ENCODE data around the gene TRMT6.

The TRMT6 gene

GRCh38 chr20:5967469-5967868, 17.1 kb upstream of the TRMT6 start:
- TF ChIP-seq, protein P1, sequence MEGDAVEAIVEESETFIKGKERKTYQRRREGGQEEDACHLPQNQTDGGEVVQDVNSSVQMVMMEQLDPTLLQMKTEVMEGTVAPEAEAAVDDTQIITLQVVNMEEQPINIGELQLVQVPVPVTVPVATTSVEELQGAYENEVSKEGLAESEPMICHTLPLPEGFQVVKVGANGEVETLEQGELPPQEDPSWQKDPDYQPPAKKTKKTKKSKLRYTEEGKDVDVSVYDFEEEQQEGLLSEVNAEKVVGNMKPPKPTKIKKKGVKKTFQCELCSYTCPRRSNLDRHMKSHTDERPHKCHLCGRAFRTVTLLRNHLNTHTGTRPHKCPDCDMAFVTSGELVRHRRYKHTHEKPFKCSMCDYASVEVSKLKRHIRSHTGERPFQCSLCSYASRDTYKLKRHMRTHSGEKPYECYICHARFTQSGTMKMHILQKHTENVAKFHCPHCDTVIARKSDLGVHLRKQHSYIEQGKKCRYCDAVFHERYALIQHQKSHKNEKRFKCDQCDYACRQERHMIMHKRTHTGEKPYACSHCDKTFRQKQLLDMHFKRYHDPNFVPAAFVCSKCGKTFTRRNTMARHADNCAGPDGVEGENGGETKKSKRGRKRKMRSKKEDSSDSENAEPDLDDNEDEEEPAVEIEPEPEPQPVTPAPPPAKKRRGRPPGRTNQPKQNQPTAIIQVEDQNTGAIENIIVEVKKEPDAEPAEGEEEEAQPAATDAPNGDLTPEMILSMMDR (IDR thresholded peaks at IDR 0.05; ENCODE audit: borderline replicate concordance, insufficient read depth, low read depth, low read length): no peak
- H3K4me3 ChIP-seq (ENCODE audit: low read depth, low read length): no peak overlapping the region

- H3K4me3 ChIP-seq (ENCODE audit: low read depth, low read length): peak overlapping the region; percentile 71
- TF ChIP-seq, protein P1 (IDR thresholded peaks at IDR 0.05; ENCODE audit: borderline replicate concordance, insufficient read depth, low read depth, low read length): no peak
Observed at GRCh38 chr20:5949943-5950270, 426 bp downstream of the TRMT6 start.

DNA sequence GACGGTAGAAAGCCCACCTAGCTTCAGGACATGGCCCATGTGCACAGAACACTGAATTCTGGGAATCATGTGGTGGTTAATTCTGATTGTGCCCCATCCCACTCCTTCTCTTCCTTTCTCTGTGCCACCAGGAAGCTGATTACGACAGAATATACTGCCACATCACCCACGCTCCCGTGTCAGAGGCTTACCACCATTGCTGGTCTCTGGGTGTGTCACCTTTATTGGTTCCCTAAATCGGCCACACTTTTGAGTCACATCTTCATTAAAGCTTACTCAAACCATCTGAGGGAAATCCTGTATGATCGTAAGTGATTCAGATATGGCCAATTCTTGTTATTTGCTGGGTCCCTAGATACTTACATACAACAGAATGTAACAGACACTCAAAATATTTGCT, 3.1 kb downstream of the TRMT6 start:
- H3K4me3 ChIP-seq (ENCODE audit: low read depth, low read length): no peak overlapping the region
- TF ChIP-seq, protein P1 (IDR thresholded peaks at IDR 0.05; ENCODE audit: borderline replicate concordance, insufficient read depth, low read depth, low read length): no peak

GRCh38 chr20:5945963-5946362, 4.4 kb downstream of the TRMT6 start:
- TF ChIP-seq, protein P1 (IDR thresholded peaks at IDR 0.05; ENCODE audit: borderline replicate concordance, insufficient read depth, low read depth, low read length): no peak
- no peak overlapping the region for H3K4me3 ChIP-seq (ENCODE audit: low read depth, low read length)

DNA sequence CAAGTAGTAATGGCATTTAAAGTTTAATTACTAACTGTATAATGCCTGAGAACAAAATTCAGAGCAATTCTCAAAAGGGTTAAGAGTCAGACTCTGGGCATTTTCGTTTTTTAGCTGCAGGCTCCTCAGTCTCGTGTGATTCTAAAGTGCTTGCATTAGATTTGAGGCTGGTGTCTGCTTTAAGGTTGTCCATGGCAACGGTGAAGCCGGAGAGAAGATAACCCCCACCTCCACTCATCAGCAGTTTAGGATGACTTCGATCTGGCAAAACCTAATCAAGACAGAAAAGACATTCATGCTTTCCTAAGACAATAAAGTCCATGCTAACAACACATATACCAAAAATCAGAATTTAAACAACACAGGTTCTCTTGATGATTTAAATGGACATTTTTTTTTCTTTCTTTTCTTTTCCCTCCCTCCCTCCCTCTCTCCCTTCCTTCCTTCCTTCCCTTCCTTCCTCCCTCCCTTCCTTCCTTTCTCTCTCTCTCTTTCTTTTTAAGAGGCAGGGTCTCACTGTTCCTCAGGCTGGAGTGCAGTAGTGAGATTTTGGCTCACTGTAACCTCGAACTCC, 11.8 kb downstream of the TRMT6 start:
- TF ChIP-seq, protein P1 (IDR thresholded peaks at IDR 0.05; ENCODE audit: borderline replicate concordance, insufficient read depth, low read depth, low read length): no peak
- no peak overlapping the region for H3K4me3 ChIP-seq (ENCODE audit: low read depth, low read length)

- TF ChIP-seq, protein P1 (IDR thresholded peaks at IDR 0.05; ENCODE audit: borderline replicate concordance, insufficient read depth, low read depth, low read length): no peak
- no peak overlapping the region for H3K4me3 ChIP-seq (ENCODE audit: low read depth, low read length)
Observed at GRCh38 chr20:5936238-5936637, 14.1 kb downstream of the TRMT6 start.

- TF ChIP-seq, protein P1 (IDR thresholded peaks at IDR 0.05; ENCODE audit: borderline replicate concordance, insufficient read depth, low read depth, low read length): no peak
- H3K4me3 ChIP-seq (ENCODE audit: low read depth, low read length): no peak overlapping the region
Observed at GRCh38 chr20:5935384-5935783, 14.9 kb downstream of the TRMT6 start.

Measured in GM12875 (cell line).